IMR-90 (cell line): Measurements from ENCODE around the gene UPK2. TPM values are rescaled to one million over a fixed set of nuclear protein-coding genes. Genes with fewer than 3 reads are reported as not detected.

Source experiments
- ATAC-seq: fragments of 200-7000 bp; cut with Tn5 transposase; 2 replicates; pipeline ENCODE4 v1.9.1; 2020; ENCODE audit warnings: low read depth, mild to moderate bottlenecking, moderate library complexity
- BruUV-seq: library from RNA; stranded (reverse); fragments of 400-500 nt; replicated peaks from 2 replicates; lab custom pipeline; 2021; lab: Mats Ljungman, UMichigan
- CTCF ChIA-PET: fragments of 300-600 bp; formaldehyde crosslinking; extraction: SDS; loops from one replicate; lab custom pipeline; 2021; ENCODE audit warnings: antibody characterized with exemption; lab: Yijun Ruan, JAX
- POLR2A ChIA-PET: fragments of 300-600 bp; sonication (Branson Sonifier 250); formaldehyde crosslinking; loops from one replicate; lab custom pipeline; 2022; ENCODE audit warnings: antibody characterized with exemption; ENCODE audit not compliant: unreplicated experiment; lab: Charles Lee
- DNase-seq: peaks from one replicate; pipeline ENCODE4 v3.0.0; 2013
- H2AFZ ChIP-seq: replicated peaks from 2 replicates; pipeline ENCODE3; 2013; ENCODE audit warnings: low read length, mild to moderate bottlenecking; ENCODE audit not compliant: poor library complexity
- H2AK5ac ChIP-seq: 2 replicates; pipeline ENCODE4 v1.6.1; 2013; ENCODE audit warnings: low read depth, low read length, inconsistent platforms
- H2AK9ac ChIP-seq: replicated peaks from 2 replicates; pipeline ENCODE3; 2013; ENCODE audit warnings: mild to moderate bottlenecking, low read depth, low read length, moderate library complexity; ENCODE audit not compliant: poor library complexity
- H2BK120ac ChIP-seq: 2 replicates; pipeline ENCODE4 v1.6.1; 2013; ENCODE audit warnings: low read depth, low read length, inconsistent platforms
- H2BK15ac ChIP-seq: 3 replicates; pipeline ENCODE4 v1.6.1; 2013; ENCODE audit warnings: low read depth, low read length, inconsistent platforms
- H2BK20ac ChIP-seq: 2 replicates; pipeline ENCODE4 v1.6.1; 2013; ENCODE audit warnings: low read depth, mild to moderate bottlenecking, inconsistent platforms, low read length, moderate library complexity
- H2BK5ac ChIP-seq: 2 replicates; pipeline ENCODE4 v1.6.1; 2013; ENCODE audit warnings: mild to moderate bottlenecking, low read depth, low read length, inconsistent platforms; ENCODE audit not compliant: poor library complexity, severe bottlenecking
- H3K14ac ChIP-seq: replicated peaks from 2 replicates; pipeline ENCODE4 v1.6.1; 2013; ENCODE audit warnings: low read depth, low read length, inconsistent platforms
- H3K18ac ChIP-seq: 2 replicates; pipeline ENCODE4 v1.6.1; 2013; ENCODE audit warnings: low read depth, low read length, control low read depth
- H3K23ac ChIP-seq: 2 replicates; pipeline ENCODE4 v1.6.1; 2013; ENCODE audit warnings: low read depth, low read length, inconsistent platforms
- H3K27ac ChIP-seq: 2 replicates; pipeline ENCODE4 v1.5.1; 2013; ENCODE audit warnings: mild to moderate bottlenecking, control low read depth, low read length; ENCODE audit not compliant: insufficient read depth
- H3K27me3 ChIP-seq: 2 replicates; pipeline ENCODE4 v1.6.1; 2013; ENCODE audit warnings: low read length; ENCODE audit not compliant: control insufficient read depth, insufficient read depth
- H3K36me3 ChIP-seq: 2 replicates; pipeline ENCODE4 v1.6.1; 2013; ENCODE audit warnings: low read length, mixed read lengths; ENCODE audit not compliant: control insufficient read depth, insufficient read depth
- H3K4ac ChIP-seq: 2 replicates; pipeline ENCODE4 v1.6.1; 2013; ENCODE audit warnings: low read depth, low read length, inconsistent platforms
- H3K4me1 ChIP-seq: 2 replicates; pipeline ENCODE4 v1.6.1; 2013; ENCODE audit warnings: low read length, mixed read lengths; ENCODE audit not compliant: control insufficient read depth, insufficient read depth
- H3K4me2 ChIP-seq: 2 replicates; pipeline ENCODE4 v1.6.1; 2013; ENCODE audit warnings: low read depth, mild to moderate bottlenecking, control low read depth, low read length, moderate library complexity
- H3K4me3 ChIP-seq: 2 replicates; pipeline ENCODE4 v1.5.1; 2013; ENCODE audit warnings: low read depth, mild to moderate bottlenecking, control low read depth, low read length, moderate library complexity; ENCODE audit not compliant: insufficient read depth
- H3K56ac ChIP-seq: 2 replicates; pipeline ENCODE4 v1.6.1; 2013; ENCODE audit warnings: low read length, inconsistent platforms; ENCODE audit not compliant: insufficient read depth; ENCODE audit errors: extremely low read depth
- H3K79me1 ChIP-seq, 2 experiments: 2 replicates each; pipeline ENCODE4 v1.6.1; 2013; ENCODE audit warnings: low read length in 2 of 2, inconsistent platforms in 1 of 2, low read depth in 1 of 2
- H3K9ac ChIP-seq: 2 replicates; pipeline ENCODE4 v1.6.1; 2013; ENCODE audit warnings: low read depth, low read length, control low read depth
- H3K9me1 ChIP-seq: 2 replicates; pipeline ENCODE4 v1.6.1; 2013; ENCODE audit warnings: low read length, inconsistent platforms; ENCODE audit not compliant: insufficient read depth
- H3K9me3 ChIP-seq: 2 replicates; pipeline ENCODE4 v1.6.1; 2013; ENCODE audit warnings: low read length; ENCODE audit not compliant: control insufficient read depth, insufficient read depth
- H4K20me1 ChIP-seq: 2 replicates; pipeline ENCODE4 v1.6.1; 2013; ENCODE audit warnings: low read length, inconsistent platforms; ENCODE audit not compliant: insufficient read depth
- H4K5ac ChIP-seq: 2 replicates; pipeline ENCODE4 v1.6.1; 2013; ENCODE audit warnings: mild to moderate bottlenecking, low read depth, low read length, control low read depth
- H4K8ac ChIP-seq, 2 experiments: 2 replicates each; pipeline ENCODE4 v1.6.1; 2013; ENCODE audit warnings: low read depth in 2 of 2, low read length in 2 of 2, control low read depth in 1 of 2, inconsistent platforms in 1 of 2
- H4K91ac ChIP-seq: 2 replicates; pipeline ENCODE4 v1.6.1; 2013; ENCODE audit warnings: low read depth, low read length, inconsistent platforms; ENCODE audit not compliant: insufficient read depth
- BHLHE40 ChIP-seq: fragments of 150-350 bp; IDR thresholded peaks from 2 replicates; pipeline ENCODE4 v1.6.1; 2016; ENCODE audit warnings: mild to moderate bottlenecking, low read depth, low read length
- CEBPB ChIP-seq: IDR thresholded peaks from 2 replicates; pipeline ENCODE4 v1.6.1; 2012; ENCODE audit warnings: low read depth, low read length, improper control_type of control experiment
- CHD1 ChIP-seq: IDR thresholded peaks from 2 replicates; pipeline ENCODE4 v1.6.1; 2012; ENCODE audit warnings: low read depth, low read length, improper control_type of control experiment
- CTCF ChIP-seq: conservative IDR thresholded peaks from 2 replicates; pipeline ENCODE4 v1.5.1; 2012; ENCODE audit warnings: mild to moderate bottlenecking, low read depth, low read length, improper control_type of control experiment
- ELK1 ChIP-seq: fragments of 150-350 bp; IDR thresholded peaks from 2 replicates; pipeline ENCODE4 v1.6.1; 2016; ENCODE audit warnings: low read depth, mild to moderate bottlenecking, low read length, moderate library complexity, borderline replicate concordance
- FOS ChIP-seq: fragments of 150-350 bp; IDR thresholded peaks from 2 replicates; pipeline ENCODE4 v1.6.1; 2016; ENCODE audit warnings: low read depth, low read length
- MAFK ChIP-seq: IDR thresholded peaks from 2 replicates; pipeline ENCODE4 v1.6.1; 2012; ENCODE audit warnings: low read depth, low read length, improper control_type of control experiment
- MAZ ChIP-seq: IDR thresholded peaks from 2 replicates; pipeline ENCODE4 v1.6.1; 2012; ENCODE audit warnings: low read depth, mild to moderate bottlenecking, low read length, improper control_type of control experiment, moderate library complexity, borderline replicate concordance
- MXI1 ChIP-seq: IDR thresholded peaks from 2 replicates; pipeline ENCODE4 v1.6.1; 2012; ENCODE audit warnings: low read depth, mild to moderate bottlenecking, low read length, moderate library complexity, borderline replicate concordance
- NFE2L2 ChIP-seq: fragments of 150-350 bp; IDR thresholded peaks from 2 replicates; pipeline ENCODE4 v1.6.1; 2016; ENCODE audit warnings: low read depth, mild to moderate bottlenecking, low read length
- POLR2A ChIP-seq: IDR thresholded peaks from 2 replicates; pipeline ENCODE4 v1.6.1; 2012; ENCODE audit warnings: mild to moderate bottlenecking, low read depth, low read length
- RAD21 ChIP-seq: IDR thresholded peaks from 2 replicates; pipeline ENCODE4 v1.6.1; 2012; ENCODE audit warnings: low read length, improper control_type of control experiment
- RCOR1 ChIP-seq: IDR thresholded peaks from 2 replicates; pipeline ENCODE4 v1.6.1; 2012; ENCODE audit warnings: mild to moderate bottlenecking, low read length, improper control_type of control experiment; ENCODE audit not compliant: insufficient replicate concordance
- RFX5 ChIP-seq: IDR thresholded peaks from 2 replicates; pipeline ENCODE4 v1.8.0; 2012; ENCODE audit warnings: low read depth, mild to moderate bottlenecking, low read length, moderate library complexity
- SMC3 ChIP-seq: fragments of 150-350 bp; IDR thresholded peaks from 2 replicates; pipeline ENCODE4 v1.6.1; 2016; ENCODE audit warnings: low read depth, mild to moderate bottlenecking, antibody characterized with exemption, low read length, moderate library complexity
- USF2 ChIP-seq: fragments of 150-350 bp; IDR thresholded peaks from 2 replicates; pipeline ENCODE4 v1.6.1; 2017; ENCODE audit warnings: mild to moderate bottlenecking, antibody characterized with exemption, low read length, low read depth
- WGBS, 2 experiments: methylation state at CpG; one replicate each; pipeline versions ENCODE4 v1.1.5 to v1.1.7; 2013; ENCODE audit warnings: missing lambda C conversion rate in 2 of 2; ENCODE audit not compliant: insufficient read length in 1 of 2; ENCODE audit errors: extremely low coverage in 2 of 2; 5-methylcytosine and 5-hydroxymethylcytosine counted together
- dilution Hi-C: fragments of 300-500 bp; cut with HindIII; formaldehyde crosslinking; loops from one replicate; pipeline ENCODE4 v1.14.3; 2018; ENCODE audit warnings: low sequenced_read_pairs; ENCODE audit not compliant: unreplicated experiment
- in situ Hi-C: fragments of 300-500 bp; cut with MboI; formaldehyde crosslinking; loops from 3 replicates; pipeline ENCODE4 v1.14.3; 2019; ENCODE audit warnings: low sequenced_read_pairs, inconsistent platforms, mixed read lengths
- intact Hi-C: fragments of 100-400 bp; cut with micrococcal nuclease; formaldehyde crosslinking; loops from 2 replicates; pipeline ENCODE4 v1.10.0; 2022
- polyA plus RNA-seq, 3 experiments: library from polyadenylated mRNA; depleted of rRNA; stranded (reverse); fragments of >200 nt; gene quantifications; 2 replicates each; pipeline ENCODE4 v1.2.3, GENCODE V29; 2012; ENCODE audit warnings: low replicate concordance in 1 of 3
- total RNA-seq: library from RNA; depleted of rRNA; stranded (reverse); fragments of >200 nt; gene quantifications from 2 replicates; pipeline ENCODE4 v1.2.3, GENCODE V29; 2012

The UPK2 gene
- total and polyA plus RNA-seq, 2 of the 4 experiments (the other 2 are of a cell fraction), result 0.26 TPM; not detected in 1

GRCh38 chr11:118961591-118961990 lies 5.5 kb downstream of the UPK2 start:
- BruUV-seq, result no TSS peak
- Histone ChIP-seq H3K79me1 (no peaks in the 10 kb centered on the region), H2BK20ac (no peak overlapping the region), H3K4me2 (no peak overlapping the region), H2AK5ac (no peak overlapping the region), H3K4ac (no peak overlapping the region), H3K27ac (no peak overlapping the region), H4K20me1 (no peaks in the 10 kb centered on the region), H3K23ac (no peak overlapping the region), H3K56ac (no peak overlapping the region), H3K4me1 (no peaks in the 10 kb centered on the region), H3K18ac (no peak overlapping the region), H4K5ac (no peak overlapping the region), H2BK5ac (no peak overlapping the region), H2AK9ac (no peak overlapping the region), H4K8ac (no peak overlapping the region), H3K27me3 (peaks cover 32% of the 10 kb centered on the region), H3K9ac (no peak overlapping the region), H2BK15ac (no peak overlapping the region), H2BK120ac (no peak overlapping the region), H3K36me3 (no peaks in the 10 kb centered on the region), H4K91ac (no peak overlapping the region), H3K14ac (no peak overlapping the region), H3K9me3 (no peaks in the 10 kb centered on the region), H3K4me3 (no peak overlapping the region), H2AFZ (no peak overlapping the region), H3K9me1 (no peaks in the 10 kb centered on the region)
- 71% methylated on average over 7 of the region's 11 CpGs; no CpG with 5 or more reads in 1 of the 2 experiments for WGBS, 2 experiments
- intact Hi-C loops, result no loop called here
- ChIA-PET POLR2A (no interaction called here), CTCF (interaction anchor here (1.1 kb wide), 1 partner anchor 272 kb away, joined by 4 read pairs; no protein-coding TSS in a partner anchor)
- dilution Hi-C loops, result no loop called here
- no peak for DNase-seq
- ATAC-seq, result no peak
- TF ChIP-seq CHD1, result no peak
- no peak for TF ChIP-seq POLR2A
- TF ChIP-seq RCOR1, result no peak
- TF ChIP-seq RFX5, result no peak
- TF ChIP-seq FOS, result no peak
- no peak for TF ChIP-seq USF2
- TF ChIP-seq MAZ, result no peak
- TF ChIP-seq MAFK, result no peak
- TF ChIP-seq CEBPB, result no peak
- no peak for TF ChIP-seq SMC3
- no peak for TF ChIP-seq BHLHE40
- no peak for TF ChIP-seq ELK1
- TF ChIP-seq NFE2L2, result no peak
- TF ChIP-seq RAD21, result no peak
- TF ChIP-seq MXI1, result no peak
- no peak for TF ChIP-seq CTCF
- in situ Hi-C loops, result no loop called here
